Smooth muscle cell of the umbilical artery (primary cell): ENCODE measurements around the gene ODF4. TPM values are rescaled to one million over a fixed set of nuclear protein-coding genes. Genes with fewer than 3 reads are reported as not detected.

Experiments used
- total RNA-seq: library from RNA; depleted of rRNA; stranded (reverse); fragments of >200 nt; gene quantifications from 2 replicates; pipeline ENCODE4 v1.2.3, GENCODE V29; 2014

The ODF4 gene, protein sequence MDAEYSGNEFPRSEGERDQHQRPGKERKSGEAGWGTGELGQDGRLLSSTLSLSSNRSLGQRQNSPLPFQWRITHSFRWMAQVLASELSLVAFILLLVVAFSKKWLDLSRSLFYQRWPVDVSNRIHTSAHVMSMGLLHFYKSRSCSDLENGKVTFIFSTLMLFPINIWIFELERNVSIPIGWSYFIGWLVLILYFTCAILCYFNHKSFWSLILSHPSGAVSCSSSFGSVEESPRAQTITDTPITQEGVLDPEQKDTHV
- not detected in 2 replicates for total RNA-seq

DNA sequence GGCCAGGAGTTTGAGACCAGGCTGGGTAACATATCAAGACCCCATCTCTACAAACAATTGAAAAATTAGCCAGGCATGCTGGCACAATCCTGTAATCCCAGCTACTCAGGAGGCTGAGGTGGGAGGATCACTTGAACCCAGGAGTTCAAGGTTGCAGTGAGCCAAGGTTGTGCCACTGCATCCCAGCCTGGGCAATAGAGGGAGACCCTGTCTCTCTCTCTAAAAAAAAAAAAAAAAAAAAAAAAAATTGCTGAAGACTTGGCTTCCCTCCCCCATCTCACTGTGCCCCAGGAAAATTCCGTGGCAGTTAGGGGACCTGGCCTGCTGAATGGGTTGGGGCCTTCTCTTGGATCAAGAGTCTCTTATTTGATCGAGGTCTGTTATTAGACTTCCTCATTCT is at the start of gene ODF4:
TSS of gene ODF4 (plus strand) at position 301 of the 400 bp plus-strand sequence. CDS start 212 bp downstream, outside the sequence.

DNA sequence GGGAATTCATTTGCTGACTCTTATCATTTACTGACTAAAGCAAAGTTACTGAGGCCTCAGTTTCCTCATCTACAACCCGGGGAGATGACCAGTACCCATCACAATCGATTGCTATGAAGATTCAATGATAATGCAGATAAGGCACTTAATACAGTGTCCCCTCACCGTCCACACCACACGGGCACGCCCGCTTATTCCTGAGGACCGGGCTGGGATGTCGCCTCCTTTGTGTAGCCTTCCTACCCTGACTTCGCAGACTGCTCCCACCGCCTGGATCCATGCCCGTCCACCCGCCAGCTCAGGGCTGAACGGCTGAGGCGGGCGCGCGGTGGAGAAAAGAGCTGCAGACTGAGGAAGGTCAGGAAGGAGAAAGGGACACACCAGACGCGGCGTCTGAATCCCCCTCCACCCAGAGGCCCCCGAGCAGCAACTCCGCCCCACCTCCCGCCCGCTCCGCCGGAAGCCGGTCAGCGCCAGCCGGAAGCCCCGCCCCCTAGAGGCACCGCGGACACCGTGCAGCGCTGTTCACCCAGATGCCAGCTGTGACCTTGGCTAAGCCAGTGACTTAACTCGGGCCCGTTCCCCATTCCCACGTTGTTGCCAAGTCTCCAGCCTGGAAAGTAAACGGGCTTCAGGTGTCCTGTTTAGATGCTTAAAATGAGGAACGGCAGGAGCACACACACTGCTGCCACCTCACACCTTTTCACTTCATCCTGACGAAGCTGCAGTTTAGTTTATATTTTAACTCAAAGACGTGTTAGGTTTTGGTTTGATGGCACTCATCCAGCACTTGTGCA is 36.8 kb downstream of the ODF4 start, which contains the start of gene KRABD2:
TSS of gene KRABD2 (minus strand) at position 434 of the 797 bp plus-strand sequence.

DNA sequence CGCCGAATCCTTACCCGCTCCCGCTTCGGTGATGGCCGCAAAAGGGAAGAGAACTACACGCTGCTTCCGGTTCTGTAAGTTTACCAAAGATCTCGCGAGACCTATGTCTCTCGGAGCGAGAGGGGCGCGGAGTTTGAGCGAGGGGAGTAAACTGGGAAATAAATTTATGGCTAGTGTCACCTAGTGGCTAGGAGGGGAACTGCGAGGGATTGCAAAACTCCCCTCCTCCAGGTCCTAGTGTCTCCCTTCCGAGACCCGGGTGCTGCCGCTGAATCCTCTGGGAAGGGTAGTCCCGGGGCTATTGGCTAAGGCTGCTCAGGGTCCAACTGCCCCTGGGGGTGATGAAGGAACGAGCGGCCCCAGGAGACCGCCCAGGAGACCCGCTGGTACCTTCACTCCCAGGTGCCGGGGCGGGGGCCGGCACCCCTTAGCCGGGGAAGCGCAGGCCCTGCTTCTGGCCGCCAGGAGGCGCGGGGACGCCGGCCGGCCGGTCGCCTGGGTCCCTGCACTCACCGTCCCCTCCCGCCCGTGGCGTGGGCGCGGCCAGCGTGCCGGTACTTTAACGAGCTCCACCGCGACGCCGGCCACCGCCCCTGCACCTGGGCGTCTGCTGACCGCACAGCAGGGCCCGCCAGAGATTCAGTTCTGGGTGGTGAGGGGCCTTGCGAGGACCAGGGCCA is 43.6 kb downstream of the ODF4 start, which contains the start of gene RPL26:
TSS of gene RPL26 (minus strand) at position 51 of the 680 bp plus-strand sequence. CDS start 883 bp downstream, outside the sequence.

Other genes with a start within 250 kb of the ODF4 start
- gene ALOXE3, start 221.3 kb upstream of the ODF4 start, total RNA-seq: not detected in 2 replicates
- gene HES7, start 215.7 kb upstream of the ODF4 start, total RNA-seq: not detected in 2 replicates
- 3.0 and 11.3 TPM in 2 replicates for gene PER1, start 187.4 kb upstream of the ODF4 start, total RNA-seq
- 5.9 and 8.2 TPM in 2 replicates for gene VAMP2, start 176.9 kb upstream of the ODF4 start, total RNA-seq
- gene TMEM107, start 163.5 kb upstream of the ODF4 start, total RNA-seq: 14.6 and 26.1 TPM in 2 replicates
- gene BORCS6, start 149.7 kb upstream of the ODF4 start, total RNA-seq: 6.4 and 7.1 TPM in 2 replicates
- 1.5 and 16.7 TPM in 2 replicates for gene AURKB, start 129.3 kb upstream of the ODF4 start, total RNA-seq
- 2.7 and 3.4 TPM in 2 replicates for gene CTC1, start 91.8 kb upstream of the ODF4 start, total RNA-seq
- 14.3 and 26.4 TPM in 2 replicates for gene PFAS, start 90.6 kb upstream of the ODF4 start, total RNA-seq
- gene RANGRF, start 51.2 kb upstream of the ODF4 start, total RNA-seq: 5.0 and 5.9 TPM in 2 replicates
- gene SLC25A35, start 44.4 kb upstream of the ODF4 start, total RNA-seq: 0.59 and 0.65 TPM in 2 replicates
- under 0.01 TPM in 1 of 2 replicates, not detected in the other for gene ARHGEF15, start 29.6 kb upstream of the ODF4 start, total RNA-seq
- gene RPL26, start 43.4 kb downstream of the ODF4 start, total RNA-seq: 1,578 and 4,116 TPM in 2 replicates
- not detected in 2 replicates for gene RNF222, start 58.0 kb downstream of the ODF4 start, total RNA-seq
- gene NDEL1, start 96.0 kb downstream of the ODF4 start, total RNA-seq: 50.5 and 89.8 TPM in 2 replicates